GM18519 (cell line): ENCODE data around the gene SLC49A3.
"Not testable (repeated sequence)": the region's sequence is repeated elsewhere in the genome, so short reads cannot be mapped to it uniquely, and the experiment has no call there.

Experiments used
- ATAC-seq: cut with Tn5 transposase; IDR thresholded peaks from one replicate; pipeline ENCODE4 v1.9.1; 2021; ENCODE audit warnings: mild to moderate bottlenecking, moderate library complexity; ENCODE audit not compliant: unreplicated experiment, low FRiP score

The SLC49A3 gene

GRCh38 chr4:688854-689681 is at the start of gene SLC49A3:
TSS of gene SLC49A3 (minus strand) at chr4:689151. CDS start at chr4:689127, 24 bp downstream.
- ATAC-seq: no peak

- not testable (repeated sequence) for ATAC-seq
Observed at GRCh38 chr4:736561-736960, 47.6 kb upstream of the SLC49A3 start.

- no peak for ATAC-seq
Observed at GRCh38 chr4:735583-735982, 46.6 kb upstream of the SLC49A3 start.

GRCh38 chr4:734951-735350 is 46.0 kb upstream of the SLC49A3 start:
- no peak for ATAC-seq

DNA sequence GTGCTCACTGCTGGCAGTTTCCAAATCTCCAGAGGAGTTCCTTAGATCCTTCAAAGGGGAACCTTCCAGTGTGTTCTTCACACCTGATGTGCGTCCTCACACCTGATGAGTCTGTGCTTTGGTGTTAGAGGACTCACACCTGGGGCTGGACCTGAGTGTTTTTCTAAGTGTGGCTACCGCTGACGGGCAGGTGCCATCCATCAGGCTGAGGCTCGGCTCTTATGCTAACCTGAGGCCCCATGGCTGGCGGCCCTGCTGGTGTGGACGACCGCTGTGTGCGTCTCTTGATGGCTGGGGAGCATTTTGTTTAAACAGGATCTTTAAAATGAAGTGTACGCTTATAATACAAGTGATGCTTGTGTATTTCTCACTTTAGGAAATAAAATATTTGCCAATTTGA is 45.1 kb upstream of the SLC49A3 start:
- no peak for ATAC-seq

DNA sequence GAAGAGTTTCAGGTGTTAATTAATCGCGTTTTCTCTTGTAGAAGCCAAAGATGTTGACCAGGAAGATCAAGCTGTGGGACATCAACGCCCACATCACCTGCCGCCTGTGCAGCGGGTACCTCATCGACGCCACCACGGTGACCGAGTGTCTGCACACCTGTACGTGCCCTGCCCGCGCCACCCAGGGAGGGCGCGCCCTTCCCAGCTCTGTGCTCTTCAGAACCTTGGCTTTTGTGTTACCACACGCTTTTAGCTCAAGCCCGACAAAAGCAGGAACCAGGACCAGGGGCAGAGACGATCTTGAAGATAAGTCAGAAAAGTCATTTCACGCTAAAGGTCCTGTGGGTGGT is 44.7 kb upstream of the SLC49A3 start:
- ATAC-seq: no peak

DNA sequence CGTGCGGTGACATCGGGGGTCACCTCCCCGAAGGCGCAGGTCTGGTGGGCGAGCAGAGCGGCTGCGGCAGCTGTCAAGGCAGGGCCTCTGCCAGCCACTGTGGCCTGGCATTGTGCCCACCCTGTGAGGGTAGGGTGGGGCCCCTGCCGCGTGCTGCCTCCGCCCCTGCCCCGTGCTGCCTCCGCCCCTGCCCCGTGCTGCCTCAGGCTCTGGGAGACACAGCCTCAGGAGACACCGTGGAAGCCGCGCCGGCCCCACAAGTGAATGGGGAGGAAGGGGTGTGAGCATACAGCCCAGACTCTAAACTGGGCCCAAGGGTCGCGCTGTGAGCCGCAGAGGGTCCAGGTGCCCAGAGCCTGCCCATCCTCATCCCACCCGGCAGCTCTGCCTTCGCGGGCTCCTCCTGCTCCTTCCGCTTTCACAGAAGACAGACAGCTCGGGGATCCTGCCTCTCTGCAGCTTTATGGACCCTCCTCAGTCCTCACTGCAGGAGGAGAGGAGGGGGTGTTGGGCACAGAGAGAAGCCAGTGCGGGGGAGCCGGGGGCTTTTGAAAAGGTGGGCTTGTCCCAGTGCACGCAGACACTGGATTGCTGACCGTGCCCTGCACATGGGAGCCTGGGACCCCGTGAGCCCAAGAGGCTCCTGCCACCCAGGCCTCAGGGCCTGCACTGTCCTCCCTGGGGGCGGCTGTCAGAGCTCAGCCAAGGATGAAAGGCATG is 44.1 kb upstream of the SLC49A3 start:
- no peak for ATAC-seq

GRCh38 chr4:732486-732885 is 43.5 kb upstream of the SLC49A3 start:
- no peak for ATAC-seq

- ATAC-seq: not testable (repeated sequence)
Observed at GRCh38 chr4:731954-732353, 43.0 kb upstream of the SLC49A3 start.

DNA sequence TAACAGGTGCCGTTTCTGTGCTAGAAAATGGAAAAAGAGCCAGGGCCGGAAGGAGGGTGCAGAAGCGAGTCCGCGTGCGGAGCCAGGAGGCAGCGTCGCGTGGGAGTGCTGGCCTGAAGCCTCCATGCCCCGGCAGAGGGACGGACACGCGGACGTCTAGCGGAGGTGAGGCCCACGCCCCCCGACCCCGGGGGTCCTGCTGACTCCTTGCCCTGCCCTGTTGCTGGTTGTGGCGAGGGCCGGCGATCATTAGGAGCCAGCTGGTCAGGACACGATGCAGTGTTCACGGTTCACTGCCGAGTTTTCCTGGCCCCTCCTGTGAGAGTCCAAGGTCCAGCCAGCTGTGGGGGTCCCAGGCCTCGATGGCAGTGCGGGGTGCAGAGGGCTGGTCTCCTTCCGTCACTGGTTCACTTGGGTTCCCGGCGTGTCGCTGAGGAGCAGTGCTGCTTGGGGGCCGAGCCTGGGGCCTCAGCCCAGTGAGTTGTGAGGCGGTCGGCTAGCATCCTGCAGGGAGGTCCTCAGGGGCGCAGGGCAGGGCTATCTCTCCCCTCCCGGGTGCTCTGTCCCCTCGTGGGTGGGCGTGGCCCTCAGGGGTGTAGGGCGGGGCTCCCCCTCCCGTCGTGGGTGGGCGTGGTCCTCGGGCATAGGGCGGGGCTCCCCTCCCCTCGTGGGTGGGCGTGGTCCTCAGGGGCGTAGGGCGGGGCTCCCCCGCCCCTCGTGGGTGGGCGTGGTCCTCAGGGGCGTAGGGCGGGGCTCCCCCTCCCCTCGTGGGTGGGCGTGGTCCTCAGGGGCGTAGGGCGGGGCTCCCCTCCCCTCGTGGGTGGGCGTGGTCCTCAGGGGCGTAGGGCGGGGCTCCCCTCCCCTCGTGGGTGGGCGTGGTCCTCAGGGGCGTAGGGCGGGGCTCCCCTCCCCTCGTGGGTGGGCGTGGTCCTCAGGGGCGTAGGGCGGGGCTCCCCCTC is 42.3 kb upstream of the SLC49A3 start:
- ATAC-seq: not testable (repeated sequence)

DNA sequence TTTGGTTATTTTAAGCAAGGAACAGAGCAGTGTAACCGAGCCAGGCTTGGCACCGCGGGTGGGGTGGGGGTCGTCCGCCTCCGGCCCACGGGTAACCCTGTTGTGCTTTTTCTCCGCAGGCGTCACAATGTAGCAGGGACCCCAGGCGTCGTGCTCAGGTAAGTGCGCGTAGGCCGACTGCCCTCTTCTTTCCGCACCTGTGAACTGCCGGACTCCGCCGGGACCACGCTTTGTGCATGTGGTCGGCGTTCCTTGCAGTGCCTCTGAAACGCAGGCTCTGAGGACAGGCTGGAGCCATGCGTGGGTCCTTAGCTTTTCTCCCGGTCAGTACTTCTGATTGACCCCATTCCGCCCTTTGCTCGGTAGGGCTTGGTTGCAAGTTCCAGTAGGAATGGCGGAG is 41.6 kb upstream of the SLC49A3 start:
- ATAC-seq: no peak

DNA sequence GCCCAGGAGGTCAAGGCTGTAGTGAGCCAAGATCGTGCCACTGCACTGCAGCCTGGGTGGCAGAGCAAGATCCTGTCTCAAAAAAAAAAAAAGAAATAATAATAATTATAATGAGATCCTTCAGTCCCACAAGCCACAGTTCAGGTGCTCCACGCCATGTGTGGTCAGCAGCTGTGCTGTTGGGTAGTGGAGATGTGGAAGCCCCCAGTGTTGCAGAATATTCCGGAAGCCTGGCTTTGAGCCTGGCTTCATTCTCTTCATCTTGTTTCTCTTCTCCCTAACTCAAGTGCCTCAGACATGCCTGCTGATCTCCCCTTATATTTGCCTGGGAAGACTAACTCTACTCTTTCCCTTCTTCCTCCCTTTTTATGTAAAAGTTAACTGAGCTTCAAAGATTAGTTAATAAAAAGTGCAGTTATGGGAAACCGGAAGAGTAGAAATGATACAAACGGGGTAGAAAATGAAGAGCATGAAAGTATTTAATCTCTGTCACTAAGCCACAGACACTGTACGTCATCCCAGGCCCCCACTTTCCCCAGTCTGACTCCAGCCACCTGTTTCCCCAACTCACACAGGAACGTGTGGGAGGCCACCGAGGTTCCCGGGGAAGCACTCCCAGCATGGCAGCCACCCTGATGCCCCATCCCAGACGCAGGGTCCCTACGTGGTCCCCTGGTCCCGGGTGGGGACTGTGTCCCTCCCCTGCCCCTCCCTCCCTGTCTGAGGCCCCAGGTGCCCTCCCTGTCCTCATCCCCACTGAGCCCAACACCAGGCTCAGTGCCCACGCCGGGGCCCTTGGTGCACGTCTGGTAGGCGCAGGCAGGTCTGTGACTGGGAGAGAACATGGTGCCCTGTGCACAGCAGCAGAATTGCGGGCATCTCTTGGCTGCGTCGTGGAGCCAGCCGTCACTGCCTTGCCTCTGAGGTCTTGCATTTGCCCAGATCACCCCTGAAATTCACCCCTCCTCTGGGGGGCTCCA is 40.7 kb upstream of the SLC49A3 start:
- no peak for ATAC-seq

DNA sequence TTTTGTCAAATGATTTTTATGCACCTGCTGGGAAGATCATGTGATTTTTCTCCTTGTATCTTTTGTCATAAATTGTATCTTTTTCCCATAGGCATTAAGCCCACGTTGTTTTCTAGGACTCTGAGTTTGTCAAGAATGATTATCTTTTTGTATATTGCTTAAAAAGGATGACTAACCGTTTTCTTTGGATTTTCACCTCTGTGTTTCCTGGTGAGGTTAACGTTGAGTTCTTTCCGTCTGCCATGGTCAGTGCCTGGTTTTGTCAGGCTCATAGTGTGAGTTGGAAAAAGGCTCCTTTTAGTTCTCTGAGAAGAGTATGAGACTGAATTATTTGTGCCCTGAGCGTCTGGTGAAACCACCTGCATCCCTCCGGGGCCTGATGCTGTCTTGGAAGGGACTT is 38.6 kb upstream of the SLC49A3 start:
- ATAC-seq: no peak

DNA sequence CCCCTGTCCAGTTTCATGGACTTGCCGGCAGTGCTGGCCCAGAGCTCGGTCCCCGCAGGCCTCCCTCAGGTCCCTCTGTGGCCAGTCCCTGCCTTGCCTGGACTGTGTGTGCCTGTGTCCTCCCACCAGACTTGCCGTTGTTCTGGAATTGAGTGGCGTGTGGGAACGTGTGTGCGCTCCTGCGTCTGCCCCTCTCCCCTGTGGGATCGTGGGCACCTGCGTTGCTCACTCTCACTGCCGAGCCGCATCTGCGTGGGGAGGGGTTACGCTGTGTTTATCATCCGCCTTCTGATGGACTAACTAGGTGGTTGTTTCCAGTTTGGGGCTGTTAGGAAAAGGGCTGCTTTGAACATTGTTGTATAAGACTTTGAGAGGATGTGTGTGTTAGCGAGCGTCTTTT is 37.9 kb upstream of the SLC49A3 start:
- no peak for ATAC-seq

DNA sequence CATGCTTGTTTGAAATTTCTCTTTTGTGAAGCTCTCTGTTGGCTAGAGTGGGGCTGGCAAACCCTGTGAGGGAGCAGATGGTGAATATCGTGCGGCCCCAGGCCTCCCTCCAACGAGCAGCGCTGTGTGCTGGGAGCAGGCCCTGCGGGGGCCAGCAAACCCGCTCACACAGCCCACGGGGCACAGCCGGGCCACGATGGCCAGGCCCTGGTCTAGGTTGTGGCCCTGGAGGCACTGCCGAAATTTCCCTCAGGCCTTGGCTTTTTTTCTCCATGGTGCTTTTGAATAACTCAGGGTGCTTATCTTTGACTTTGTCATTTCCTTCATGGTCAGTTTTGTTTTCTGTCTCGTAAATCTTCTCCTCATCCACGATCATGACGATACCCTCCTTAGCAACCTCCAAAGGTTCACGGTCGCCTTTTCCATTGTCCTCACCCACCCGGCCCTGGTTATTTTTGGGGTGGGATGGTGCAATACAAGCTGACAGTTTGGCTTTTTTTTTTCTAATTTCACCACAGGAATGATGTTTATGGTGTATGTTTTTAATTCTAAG is 37.4 kb upstream of the SLC49A3 start:
- ATAC-seq: no peak

GRCh38 chr4:725391-726234 is 36.7 kb upstream of the SLC49A3 start:
- no peak for ATAC-seq

GRCh38 chr4:723751-724530 is 35.0 kb upstream of the SLC49A3 start:
- ATAC-seq: no peak

DNA sequence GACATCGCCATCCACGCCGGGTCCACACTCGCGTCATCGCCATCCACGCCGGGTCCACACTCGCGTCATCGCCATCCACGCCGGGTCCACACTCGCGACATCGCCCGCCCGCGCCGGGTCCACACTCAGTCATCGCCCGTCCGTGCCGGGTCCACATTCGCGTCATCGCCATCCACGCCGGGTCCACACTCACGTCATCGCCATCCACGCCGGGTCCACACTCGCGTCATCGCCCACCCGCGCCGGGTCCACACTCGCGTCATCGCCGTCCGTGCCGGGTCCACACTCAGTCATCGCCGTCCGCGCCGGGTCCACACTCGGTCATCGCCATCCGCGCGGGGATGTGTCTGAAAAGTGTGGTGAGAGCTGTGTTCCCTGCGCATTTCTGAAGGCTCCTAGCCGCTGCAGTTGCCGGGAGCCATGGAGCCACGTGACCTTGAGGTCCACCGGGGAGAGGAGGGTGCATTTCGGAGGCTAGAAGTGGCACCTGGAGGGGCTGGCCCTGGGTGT is 34.0 kb upstream of the SLC49A3 start:
- ATAC-seq: no peak
